GM19240 (cell line): ENCODE results near the gene PBX3.

Experiments used
- DNase-seq: peaks from one replicate; pipeline ENCODE4 v3.0.0; 2011; ENCODE audit warnings: low spot score; ENCODE audit not compliant: insufficient read length

The PBX3 gene

GRCh38 chr9:125747053-125747764 lies at the start of gene PBX3:
Gene PBX3 (plus strand): TSS chr9:125747373.
- peak; percentile 30 for DNase-seq

- DNase-seq = no peak
Observed at GRCh38 chr9:125699870-125700269, 47.3 kb upstream of the PBX3 start.

GRCh38 chr9:125700791-125701190 lies 46.4 kb upstream of the PBX3 start:
- DNase-seq = peak; percentile 29

GRCh38 chr9:125701351-125701750 lies 45.8 kb upstream of the PBX3 start:
- DNase-seq = no peak

GRCh38 chr9:125703662-125704061 lies 43.5 kb upstream of the PBX3 start:
- DNase-seq = no peak

- no peak for DNase-seq
Observed at GRCh38 chr9:125705893-125706292, 41.3 kb upstream of the PBX3 start.

- peak; percentile 80 for DNase-seq
Observed at GRCh38 chr9:125706651-125707471, 40.3 kb upstream of the PBX3 start, which contains the start of gene MAPKAP1. Gene MAPKAP1 (minus strand): TSS chr9:125707208. CDS start chr9:125672574, 34,634 bp downstream.

- no peak for DNase-seq
Observed at GRCh38 chr9:125707472-125707804, 39.7 kb upstream of the PBX3 start.

GRCh38 chr9:125726456-125727132 lies 20.6 kb upstream of the PBX3 start:
- no peak for DNase-seq

- DNase-seq = no peak
Observed at GRCh38 chr9:125730168-125730567, 17.0 kb upstream of the PBX3 start.

- DNase-seq = no peak
Observed at GRCh38 chr9:125732562-125732961, 14.6 kb upstream of the PBX3 start.

GRCh38 chr9:125739436-125739835 lies 7.7 kb upstream of the PBX3 start:
- DNase-seq = no peak

- no peak for DNase-seq
Observed at GRCh38 chr9:125742657-125743056, 4.5 kb upstream of the PBX3 start.

GRCh38 chr9:125743682-125744428 lies 3.3 kb upstream of the PBX3 start:
- DNase-seq = no peak

GRCh38 chr9:125744616-125745015 lies 2.6 kb upstream of the PBX3 start:
- DNase-seq = no peak

- DNase-seq = no peak
Observed at GRCh38 chr9:125745018-125745417, 2.2 kb upstream of the PBX3 start.

- no peak for DNase-seq
Observed at GRCh38 chr9:125745682-125746016, 1.5 kb upstream of the PBX3 start.

GRCh38 chr9:125746017-125746773 lies 978 bp upstream of the PBX3 start:
- peak; percentile 93 for DNase-seq

GRCh38 chr9:125746774-125747052 lies 460 bp upstream of the PBX3 start:
- no peak for DNase-seq

- DNase-seq = no peak
Observed at GRCh38 chr9:125747765-125748445, 732 bp downstream of the PBX3 start.
